Psoas muscle (tissue), 8 donors: Measurements from ENCODE around the gene GNPNAT1. TPM values are rescaled to one million over a fixed set of nuclear protein-coding genes. Genes with fewer than 3 reads are reported as not detected.

ENCODE experiments used
- ATAC-seq, 4 donors: fragments of 200-7000 bp; cut with Tn5 transposase; one replicate each; pipeline ENCODE4 v1.9.1; 2020; ENCODE audit warnings: moderate library complexity in 3 of 4, mild to moderate bottlenecking in 2 of 4
- DNase-seq, 2 donors: peaks; one replicate each; pipeline ENCODE4 v3.0.0-alpha.2; 2020
- H3K27ac ChIP-seq: fragments of 200-600 bp; one replicate; pipeline ENCODE4 v1.8.0; 2022
- H3K27me3 ChIP-seq, 3 donors: fragments of 200-600 bp in 1 of 3; one replicate each; pipeline versions ENCODE4 v1.6.1 to v1.8.0; 2013 to 2022; ENCODE audit warnings: low read length in 2 of 3, mild to moderate bottlenecking in 2 of 3, moderate library complexity in 1 of 3; ENCODE audit not compliant: insufficient read depth in 3 of 3
- H3K36me3 ChIP-seq, 2 donors: fragments of 200-600 bp in 1 of 2; one replicate each; pipeline versions ENCODE4 v1.6.1 to v1.8.0; 2013 to 2022; ENCODE audit warnings: low read depth in 1 of 2, mild to moderate bottlenecking in 1 of 2, moderate library complexity in 1 of 2; ENCODE audit not compliant: insufficient read depth in 1 of 2
- H3K4me1 ChIP-seq: fragments of 200-600 bp; one replicate; pipeline ENCODE4 v1.8.0; 2022
- H3K4me3 ChIP-seq: fragments of 200-600 bp; one replicate; pipeline ENCODE4 v1.8.0; 2022; ENCODE audit warnings: mild to moderate bottlenecking
- H3K9me3 ChIP-seq: fragments of 200-600 bp; one replicate; pipeline ENCODE4 v1.8.0; 2022
- whole genome bisulfite sequencing, 3 donors: extraction: QIAGEN DNeasy Blood & Tissue Kit; methylation state at CpG; one replicate each; pipeline versions ENCODE4 v1.1.6 to v1.1.7; 2013; 5-methylcytosine and 5-hydroxymethylcytosine counted together
- intact Hi-C, 2 donors: fragments of 100-400 bp; cut with DNase I; formaldehyde crosslinking; loops; one replicate each; pipeline versions ENCODE4 v1.11.0 to v1.14.2; 2022
- polyA plus RNA-seq, 3 donors: library from polyadenylated mRNA; stranded (reverse); fragments of 200-250 nt; gene quantifications; one replicate each; pipeline ENCODE4 v1.2.3, GENCODE V29; 2013
- total RNA-seq, 4 donors: library from RNA; stranded (reverse); fragmentation: NEBNext Ultra II Directional in 2 of 4; extraction: Animal tissue kit (Norgen Biotek cat#: 25700) in 2 of 4; gene quantifications; one replicate each; pipeline versions ENCODE4 v1.2.1 to v1.2.4, GENCODE V29; 2021 to 2023
- TF ChIP-seq, protein P1 (sequence below): fragments of 200-600 bp; IDR thresholded peaks from one replicate; pipeline ENCODE4 v1.8.0; 2022; ENCODE audit warnings: antibody characterized with exemption
- donor health status: healthy with polysubstance abuse.
- donor health status: DM: no; HTN: no; CAD: no; lungs with moderate emphysema.
- donor health status: Bipolar disorder and iron deficiency.
- donor health status: healthy.
- donor health status: DM: yes; HTN: yes; CAD: no.
- donor health status: DM: no; HTN: no; CAD: no.
- donor health status: DM: no; HTN: no; CAD: no.
- donor health status: DM: yes; HTN: yes; CAD: no.

Gene GNPNAT1
- total and polyA plus RNA-seq, 7 donors, result 7.9 to 54.0 (median 15.8) TPM

DNA sequence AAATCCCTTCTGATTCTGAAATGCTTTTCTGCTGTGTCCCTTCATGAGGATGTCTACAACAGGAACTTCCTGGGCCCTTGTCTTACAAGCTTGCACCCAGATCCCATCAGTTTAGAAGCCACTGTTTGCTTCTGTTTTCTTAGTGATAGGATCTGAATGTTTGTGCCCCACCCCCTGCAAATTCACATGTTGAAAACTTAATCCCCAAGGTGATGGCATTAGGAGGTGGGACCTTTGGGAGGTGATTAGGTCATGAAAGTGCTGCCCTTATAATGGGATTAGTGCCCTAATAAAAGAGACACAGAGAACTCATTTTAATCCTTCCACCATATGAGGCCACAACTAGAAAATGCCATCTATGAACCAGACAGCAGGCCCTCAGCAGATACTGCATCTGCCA is 36.0 kb upstream of the GNPNAT1 start:
- H3K4me1 ChIP-seq, result no peaks in the 10 kb centered on the region
- H3K27ac ChIP-seq, result no peak overlapping the region
- ATAC-seq (no peak), DNase-seq (no peak)
- H3K27me3 ChIP-seq, result no peaks in the 10 kb centered on the region
- TF ChIP-seq, protein P1, sequence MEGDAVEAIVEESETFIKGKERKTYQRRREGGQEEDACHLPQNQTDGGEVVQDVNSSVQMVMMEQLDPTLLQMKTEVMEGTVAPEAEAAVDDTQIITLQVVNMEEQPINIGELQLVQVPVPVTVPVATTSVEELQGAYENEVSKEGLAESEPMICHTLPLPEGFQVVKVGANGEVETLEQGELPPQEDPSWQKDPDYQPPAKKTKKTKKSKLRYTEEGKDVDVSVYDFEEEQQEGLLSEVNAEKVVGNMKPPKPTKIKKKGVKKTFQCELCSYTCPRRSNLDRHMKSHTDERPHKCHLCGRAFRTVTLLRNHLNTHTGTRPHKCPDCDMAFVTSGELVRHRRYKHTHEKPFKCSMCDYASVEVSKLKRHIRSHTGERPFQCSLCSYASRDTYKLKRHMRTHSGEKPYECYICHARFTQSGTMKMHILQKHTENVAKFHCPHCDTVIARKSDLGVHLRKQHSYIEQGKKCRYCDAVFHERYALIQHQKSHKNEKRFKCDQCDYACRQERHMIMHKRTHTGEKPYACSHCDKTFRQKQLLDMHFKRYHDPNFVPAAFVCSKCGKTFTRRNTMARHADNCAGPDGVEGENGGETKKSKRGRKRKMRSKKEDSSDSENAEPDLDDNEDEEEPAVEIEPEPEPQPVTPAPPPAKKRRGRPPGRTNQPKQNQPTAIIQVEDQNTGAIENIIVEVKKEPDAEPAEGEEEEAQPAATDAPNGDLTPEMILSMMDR, result no peak
- H3K4me3 ChIP-seq, result no peak overlapping the region
- no peaks in the 10 kb centered on the region for H3K36me3 ChIP-seq
- no peaks in the 10 kb centered on the region for H3K9me3 ChIP-seq
- intact Hi-C loops, result loop anchor here in 1 of 2 donors (10.0 kb wide), 1 partner anchor 477 kb away; no protein-coding TSS in a partner anchor

- no peaks in the 10 kb centered on the region for H3K4me1 ChIP-seq
- intact Hi-C loops, result loop anchor here in 1 of 2 donors (2.0 to 10.0 kb wide), 2 partner anchors 136 to 480 kb away; no protein-coding TSS in a partner anchor
- ATAC-seq, result no peak
Observed at GRCh38 chr14:52825085-52825484, 33.7 kb upstream of the GNPNAT1 start.

DNA sequence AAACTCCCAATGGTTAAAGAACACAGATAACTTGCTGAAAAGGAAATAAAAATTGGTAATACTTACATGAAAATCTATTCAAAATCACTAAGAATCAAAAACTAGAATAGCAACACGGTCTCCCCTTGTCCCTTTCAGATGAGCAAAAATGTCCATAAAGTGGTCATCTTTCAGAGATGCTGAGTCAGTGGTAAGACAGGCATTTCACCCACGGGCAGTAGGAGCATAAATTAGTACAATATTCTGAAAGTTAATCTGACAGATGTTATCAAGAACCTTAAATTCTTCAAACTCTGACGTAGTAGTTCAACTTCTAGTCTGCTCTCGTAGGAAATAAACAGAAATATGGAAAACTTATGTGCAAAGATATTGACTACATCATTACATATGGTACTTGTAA is 33.1 kb upstream of the GNPNAT1 start:
- H3K27me3 ChIP-seq, result no peaks in the 10 kb centered on the region
- H3K9me3 ChIP-seq, result no peaks in the 10 kb centered on the region
- intact Hi-C loops, result loop anchor here (2.0 to 10.0 kb wide), 4 partner anchors 136 to 483 kb away; no protein-coding TSS in a partner anchor
- TF ChIP-seq, protein P1, result no peak
- ATAC-seq (no peak), DNase-seq (no peak)
- no peak overlapping the region for H3K27ac ChIP-seq
- 41 to 60% (median 42%) methylated on average over 4 of the region's 4 CpGs for WGBS, 3 donors
- H3K4me3 ChIP-seq, result no peak overlapping the region
- H3K36me3 ChIP-seq, result no peaks in the 10 kb centered on the region
- no peaks in the 10 kb centered on the region for H3K4me1 ChIP-seq

More at GRCh38 chr14:52825085-52825484, 33.7 kb upstream of the GNPNAT1 start:
- WGBS, 3 donors, result 73 to 74% (median 73%) methylated on average over 4 of the region's 4 CpGs
- DNase-seq, result no peak
- H3K36me3 ChIP-seq, result no peaks in the 10 kb centered on the region
- H3K4me3 ChIP-seq, result no peak overlapping the region
- H3K9me3 ChIP-seq, result no peaks in the 10 kb centered on the region
- TF ChIP-seq, protein P1, result no peak
- H3K27ac ChIP-seq, result no peak overlapping the region
- H3K27me3 ChIP-seq, result no peaks in the 10 kb centered on the region

- 78 to 87% (median 82%) methylated on average over 7 of the region's 7 CpGs for WGBS, 3 donors
- Histone ChIP-seq H3K4me3 (no peak overlapping the region), H3K36me3 (no peaks in the 10 kb centered on the region), H3K27me3 (no peaks in the 10 kb centered on the region), H3K27ac (no peak overlapping the region), H3K4me1 (no peaks in the 10 kb centered on the region), H3K9me3 (no peaks in the 10 kb centered on the region)
- ATAC-seq, result no peak
- TF ChIP-seq, protein P1, result no peak
- DNase-seq, result no peak
- intact Hi-C loops, result loop anchor here (2.0 to 10.0 kb wide), 4 partner anchors 141 to 485 kb away; no protein-coding TSS in a partner anchor
Observed at GRCh38 chr14:52821805-52822250, 30.4 kb upstream of the GNPNAT1 start.

- TF ChIP-seq, protein P1, result no peak
- no peak for ATAC-seq
- H3K27me3 ChIP-seq, result no peaks in the 10 kb centered on the region
- H3K9me3 ChIP-seq, result no peaks in the 10 kb centered on the region
- WGBS, 3 donors, result 48 to 99% (median 94%) methylated on average over 1 of the region's 1 CpG
- H3K4me3 ChIP-seq, result no peak overlapping the region
- H3K27ac ChIP-seq, result no peak overlapping the region
- no peaks in the 10 kb centered on the region for H3K36me3 ChIP-seq
- H3K4me1 ChIP-seq, result no peaks in the 10 kb centered on the region
- intact Hi-C loops, result no loop called here
- no peak for DNase-seq
Observed at GRCh38 chr14:52808101-52808500, 16.7 kb upstream of the GNPNAT1 start.
